ENCODE measurements around the gene FOXM1.

The FOXM1 gene

DNA sequence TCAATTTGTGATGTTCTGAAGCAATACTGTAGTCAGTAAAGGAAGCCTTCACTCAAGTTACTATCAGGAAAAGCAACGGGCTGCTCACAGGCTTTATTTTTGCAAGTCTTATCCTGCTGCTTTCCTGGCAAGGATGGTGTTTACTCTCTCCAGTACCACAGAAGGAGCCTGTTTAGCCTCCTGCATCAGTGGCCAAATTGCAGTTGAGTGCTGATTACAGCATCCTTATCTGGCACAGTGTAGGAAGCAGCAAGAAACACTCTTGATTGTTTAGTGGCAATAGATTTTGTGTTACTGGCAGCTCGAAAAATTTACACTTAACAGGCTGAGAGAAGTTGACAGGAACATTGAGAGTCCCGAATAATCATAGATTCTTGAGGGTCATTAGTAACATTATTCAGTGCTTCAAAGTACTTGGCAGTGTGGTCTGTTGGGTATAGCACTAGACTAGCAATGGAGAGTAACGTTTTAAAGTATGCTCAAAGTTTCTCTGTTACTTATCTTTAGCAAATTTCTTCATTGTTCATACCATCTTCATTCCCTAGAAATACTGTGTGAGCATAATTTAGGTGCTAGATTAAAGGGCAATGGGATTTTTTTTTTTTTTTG lies 25.4 kb upstream of the FOXM1 start:
- Histone ChIP-seq H3K27me3 (ENCODE audit: control insufficient read depth in 1 of 2, insufficient read depth in 1 of 2, low read length in 2 of 2) (no peaks in the 10 kb centered on the region), H2BK12ac (ENCODE audit: low read length in 2 of 2) (no peak overlapping the region), H2AK5ac (ENCODE audit: low read length, severe bottlenecking) (no peak overlapping the region), H3K4me1 (ENCODE audit: control insufficient read depth, insufficient read depth, low read depth, low read length) (peaks cover 14% of the 10 kb centered on the region), H2BK15ac (ENCODE audit: low read depth, poor library complexity, severe bottlenecking) (no peak overlapping the region), H3K4me3 (ENCODE audit: insufficient read depth in 1 of 2, low read depth in 1 of 2, low read length in 2 of 2) (no peak overlapping the region), H3K18ac (ENCODE audit: low read depth in 1 of 2, low read length in 2 of 2) (no peak overlapping the region), H2AFZ (ENCODE audit: low read depth, low read length) (no peak overlapping the region), H2BK5ac (ENCODE audit: low read depth, low read length, poor library complexity, severe bottlenecking) (no peak overlapping the region), H3K4me2 (ENCODE audit: low read length, poor library complexity, severe bottlenecking) (no peak overlapping the region), H3K4ac (ENCODE audit: low read depth in 1 of 2, low read length in 2 of 2) (no peak overlapping the region), H4K8ac (ENCODE audit: low read length) (no peak overlapping the region), H3K14ac (ENCODE audit: low read length in 2 of 2) (no peak overlapping the region), H4K91ac (ENCODE audit: low read length) (no peak overlapping the region), H2BK120ac (ENCODE audit: low read depth, low read length) (no peak overlapping the region), H3K9me3 (ENCODE audit: control insufficient read depth, low read length) (no peaks in the 10 kb centered on the region), H3K79me1 (replicated peaks; ENCODE audit: low read length, poor library complexity, severe bottlenecking) (peaks cover 10% of the 10 kb centered on the region), H3K36me3 (ENCODE audit: control insufficient read depth in 1 of 2, insufficient read depth in 2 of 2, low read depth in 1 of 2, low read length in 2 of 2) (peaks cover 2 to 11% of the 10 kb centered on the region in 2 experiments), H3K23ac (ENCODE audit: low read length in 2 of 2) (no peak overlapping the region), H3K27ac (ENCODE audit: low read length, poor library complexity, severe bottlenecking) (no peak overlapping the region), H3K9ac (ENCODE audit: low read length) (peak overlapping the region; percentile 26)
- DNase-seq, result peak; percentile 51
- WGBS, result 35% methylated on average over 3 of the region's 4 CpGs

DNA sequence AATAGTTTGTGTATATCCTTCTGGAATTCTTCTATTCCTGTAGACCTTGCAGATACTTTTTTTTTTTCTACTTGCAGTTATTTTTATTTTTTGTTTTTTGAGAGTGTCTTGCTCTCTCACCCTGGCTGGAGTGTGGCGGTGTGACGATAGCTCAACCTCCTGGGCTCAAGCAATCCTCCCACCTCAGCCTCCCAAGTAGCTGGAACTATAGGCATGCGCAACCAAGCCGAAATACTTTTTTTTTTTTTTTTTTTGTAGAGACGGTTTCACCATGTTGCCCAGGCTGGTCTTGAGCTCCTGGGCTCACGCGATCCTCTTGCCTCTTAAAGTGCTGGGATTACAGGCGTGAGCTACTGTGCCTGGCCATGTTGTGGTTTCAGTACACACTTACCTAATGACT lies 23.7 kb upstream of the FOXM1 start:
- Histone ChIP-seq H2BK120ac (ENCODE audit: low read depth, low read length) (no peak overlapping the region), H3K4ac (ENCODE audit: low read depth in 1 of 2, low read length in 2 of 2) (no peak overlapping the region), H3K4me2 (ENCODE audit: low read length, poor library complexity, severe bottlenecking) (no peak overlapping the region), H3K36me3 (ENCODE audit: control insufficient read depth in 1 of 2, insufficient read depth in 2 of 2, low read depth in 1 of 2, low read length in 2 of 2) (peaks cover 2 to 13% of the 10 kb centered on the region in 2 experiments), H3K9me3 (ENCODE audit: control insufficient read depth, low read length) (no peaks in the 10 kb centered on the region), H2AFZ (ENCODE audit: low read depth, low read length) (no peak overlapping the region), H2AK5ac (ENCODE audit: low read length, severe bottlenecking) (no peak overlapping the region), H2BK15ac (ENCODE audit: low read depth, poor library complexity, severe bottlenecking) (no peak overlapping the region), H3K4me1 (ENCODE audit: control insufficient read depth, insufficient read depth, low read depth, low read length) (peaks cover 14% of the 10 kb centered on the region), H2BK12ac (ENCODE audit: low read length in 2 of 2) (no peak overlapping the region), H3K14ac (ENCODE audit: low read length in 2 of 2) (no peak overlapping the region), H3K18ac (ENCODE audit: low read depth in 1 of 2, low read length in 2 of 2) (no peak overlapping the region), H3K27ac (ENCODE audit: low read length, poor library complexity, severe bottlenecking) (no peak overlapping the region), H3K9ac (ENCODE audit: low read length) (no peak overlapping the region), H3K23ac (ENCODE audit: low read length in 2 of 2) (no peak overlapping the region), H4K8ac (ENCODE audit: low read length) (no peak overlapping the region), H3K27me3 (ENCODE audit: control insufficient read depth in 1 of 2, insufficient read depth in 1 of 2, low read length in 2 of 2) (no peaks in the 10 kb centered on the region), H3K79me1 (replicated peaks; ENCODE audit: low read length, poor library complexity, severe bottlenecking) (peaks cover 9% of the 10 kb centered on the region), H2BK5ac (ENCODE audit: low read depth, low read length, poor library complexity, severe bottlenecking) (no peak overlapping the region), H4K91ac (ENCODE audit: low read length) (no peak overlapping the region), H3K4me3 (ENCODE audit: insufficient read depth in 1 of 2, low read depth in 1 of 2, low read length in 2 of 2) (no peak overlapping the region)
- 89% methylated on average over 8 of the region's 8 CpGs for WGBS
- DNase-seq, result no peak

DNA sequence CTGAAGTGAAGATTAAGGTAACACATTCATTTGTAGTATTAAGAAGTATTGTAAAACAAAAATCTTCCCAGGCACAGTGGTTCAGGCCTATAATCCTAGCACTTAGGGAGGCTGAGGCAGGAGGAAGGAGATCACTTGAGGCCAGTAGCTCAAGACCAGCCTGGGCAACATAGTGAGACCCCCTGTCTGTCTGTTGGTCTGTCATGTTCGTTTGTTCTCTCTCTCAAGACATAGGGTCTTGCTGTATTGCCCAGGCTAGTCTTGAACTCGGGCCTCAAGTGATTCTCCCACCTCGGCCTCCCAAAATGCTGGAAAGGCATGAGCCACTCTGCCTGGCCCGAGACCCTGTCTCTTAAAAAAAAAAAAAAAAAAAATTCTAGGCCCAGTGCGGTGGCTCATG lies 20.4 kb upstream of the FOXM1 start:
- Histone ChIP-seq H3K14ac (ENCODE audit: low read length in 2 of 2) (no peak overlapping the region), H2BK5ac (ENCODE audit: low read depth, low read length, poor library complexity, severe bottlenecking) (no peak overlapping the region), H2BK12ac (ENCODE audit: low read length in 2 of 2) (no peak overlapping the region), H2BK120ac (ENCODE audit: low read depth, low read length) (no peak overlapping the region), H2BK15ac (ENCODE audit: low read depth, poor library complexity, severe bottlenecking) (no peak overlapping the region), H3K9me3 (ENCODE audit: control insufficient read depth, low read length) (no peaks in the 10 kb centered on the region), H4K8ac (ENCODE audit: low read length) (no peak overlapping the region), H3K9ac (ENCODE audit: low read length) (no peak overlapping the region), H3K4me3 (ENCODE audit: insufficient read depth in 1 of 2, low read depth in 1 of 2, low read length in 2 of 2) (no peak overlapping the region), H3K79me1 (replicated peaks; ENCODE audit: low read length, poor library complexity, severe bottlenecking) (peaks cover 9% of the 10 kb centered on the region), H3K4me2 (ENCODE audit: low read length, poor library complexity, severe bottlenecking) (no peak overlapping the region), H3K23ac (ENCODE audit: low read length in 2 of 2) (no peak overlapping the region), H3K18ac (ENCODE audit: low read depth in 1 of 2, low read length in 2 of 2) (no peak overlapping the region), H2AFZ (ENCODE audit: low read depth, low read length) (no peak overlapping the region), H3K4ac (ENCODE audit: low read depth in 1 of 2, low read length in 2 of 2) (no peak overlapping the region), H4K91ac (ENCODE audit: low read length) (no peak overlapping the region), H3K36me3 (ENCODE audit: control insufficient read depth in 1 of 2, insufficient read depth in 2 of 2, low read depth in 1 of 2, low read length in 2 of 2) (peaks cover 2 to 8% of the 10 kb centered on the region in 2 experiments), H3K4me1 (ENCODE audit: control insufficient read depth, insufficient read depth, low read depth, low read length) (peaks cover 6% of the 10 kb centered on the region), H2AK5ac (ENCODE audit: low read length, severe bottlenecking) (no peak overlapping the region), H3K27ac (ENCODE audit: low read length, poor library complexity, severe bottlenecking) (no peak overlapping the region), H3K27me3 (ENCODE audit: control insufficient read depth in 1 of 2, insufficient read depth in 1 of 2, low read length in 2 of 2) (no peaks in the 10 kb centered on the region)
- no peak for DNase-seq
- 96% methylated on average over 5 of the region's 5 CpGs for WGBS

DNA sequence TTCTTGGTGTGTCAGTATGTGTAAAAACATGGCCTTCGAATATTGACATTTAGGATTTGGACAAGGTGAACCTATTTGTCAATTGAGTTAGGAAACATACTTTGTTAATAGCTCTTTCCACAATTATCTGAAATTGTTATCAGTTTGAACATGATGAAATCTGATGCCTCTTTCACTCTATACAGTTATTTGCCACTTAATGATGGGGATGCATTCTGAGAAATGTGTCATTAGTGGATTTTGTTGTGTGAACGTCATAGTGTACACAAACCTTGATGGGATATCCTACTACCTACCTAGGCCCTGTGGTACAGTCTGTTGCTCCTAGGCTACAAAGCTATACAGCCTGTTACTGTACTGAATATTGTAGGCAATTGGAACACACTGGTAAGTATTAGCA lies 18.5 kb upstream of the FOXM1 start:
- H2BK5ac ChIP-seq (ENCODE audit: low read depth, low read length, poor library complexity, severe bottlenecking), result no peak overlapping the region
- H3K9me3 ChIP-seq (ENCODE audit: control insufficient read depth, low read length), result no peaks in the 10 kb centered on the region
- H3K36me3 ChIP-seq (ENCODE audit: control insufficient read depth in 1 of 2, insufficient read depth in 2 of 2, low read depth in 1 of 2, low read length in 2 of 2), result peaks cover 2 to 8% of the 10 kb centered on the region in 2 experiments
- no peak overlapping the region for H3K4me2 ChIP-seq (ENCODE audit: low read length, poor library complexity, severe bottlenecking)
- no peak overlapping the region for H4K91ac ChIP-seq (ENCODE audit: low read length)
- H4K8ac ChIP-seq (ENCODE audit: low read length), result no peak overlapping the region
- no peak overlapping the region for H2BK120ac ChIP-seq (ENCODE audit: low read depth, low read length)
- peak overlapping the region; percentile 60 for H3K9ac ChIP-seq (ENCODE audit: low read length)
- peaks cover 9% of the 10 kb centered on the region for H3K79me1 ChIP-seq (replicated peaks; ENCODE audit: low read length, poor library complexity, severe bottlenecking)
- H3K4ac ChIP-seq (ENCODE audit: low read depth in 1 of 2, low read length in 2 of 2), result no peak overlapping the region
- H2AK5ac ChIP-seq (ENCODE audit: low read length, severe bottlenecking), result no peak overlapping the region
- H2BK15ac ChIP-seq (ENCODE audit: low read depth, poor library complexity, severe bottlenecking), result no peak overlapping the region
- peak overlapping the region in 1 of 2 experiments; percentile 10 for H3K4me3 ChIP-seq (ENCODE audit: insufficient read depth in 1 of 2, low read depth in 1 of 2, low read length in 2 of 2)
- no peaks in the 10 kb centered on the region for H3K27me3 ChIP-seq (ENCODE audit: control insufficient read depth in 1 of 2, insufficient read depth in 1 of 2, low read length in 2 of 2)
- no peak overlapping the region for H3K27ac ChIP-seq (ENCODE audit: low read length, poor library complexity, severe bottlenecking)
- H3K4me1 ChIP-seq (ENCODE audit: control insufficient read depth, insufficient read depth, low read depth, low read length), result peaks cover 7% of the 10 kb centered on the region
- no peak overlapping the region for H2BK12ac ChIP-seq (ENCODE audit: low read length in 2 of 2)
- no peak overlapping the region for H3K23ac ChIP-seq (ENCODE audit: low read length in 2 of 2)
- no peak overlapping the region for H2AFZ ChIP-seq (ENCODE audit: low read depth, low read length)
- 83% methylated on average over 1 of the region's 2 CpGs for WGBS
- no peak overlapping the region for H3K18ac ChIP-seq (ENCODE audit: low read depth in 1 of 2, low read length in 2 of 2)
- peak; percentile 51 for DNase-seq
- H3K14ac ChIP-seq (ENCODE audit: low read length in 2 of 2), result no peak overlapping the region

Measured in mesenchymal stem cell (in vitro differentiated cells and primary cell).